ENCODE data around the gene SLC38A9.

SLC38A9 gene

GRCh38 chr5:55649963-55650362, 62.2 kb downstream of the SLC38A9 start:
- no peak for DNase-seq (ENCODE audit: low spot score)

GRCh38 chr5:55645304-55645703, 66.8 kb downstream of the SLC38A9 start:
- no peak for DNase-seq (ENCODE audit: low spot score)

- DNase-seq (ENCODE audit: low spot score), result no peak
Measured at GRCh38 chr5:55638455-55638854, 73.7 kb downstream of the SLC38A9 start.

- DNase-seq (ENCODE audit: low spot score), result no peak
Measured at GRCh38 chr5:55638051-55638450, 74.1 kb downstream of the SLC38A9 start.

GRCh38 chr5:55636683-55637082, 75.4 kb downstream of the SLC38A9 start:
- DNase-seq (ENCODE audit: low spot score), result no peak

- DNase-seq (ENCODE audit: low spot score), result no peak
Measured at GRCh38 chr5:55636177-55636576, 75.9 kb downstream of the SLC38A9 start.

- DNase-seq (ENCODE audit: low spot score), result no peak
Measured at GRCh38 chr5:55634866-55635265, 77.3 kb downstream of the SLC38A9 start.

- no peak for DNase-seq (ENCODE audit: low spot score)
Measured at GRCh38 chr5:55634209-55634805, 77.8 kb downstream of the SLC38A9 start.

- no peak for DNase-seq (ENCODE audit: low spot score)
Measured at GRCh38 chr5:55633574-55634208, 78.4 kb downstream of the SLC38A9 start.

GRCh38 chr5:55629815-55630214, 82.3 kb downstream of the SLC38A9 start:
- DNase-seq (ENCODE audit: low spot score), result no peak

- no peak for DNase-seq (ENCODE audit: low spot score)
Measured at GRCh38 chr5:55626790-55627189, 85.3 kb downstream of the SLC38A9 start.

GRCh38 chr5:55625913-55626312, 86.2 kb downstream of the SLC38A9 start:
- DNase-seq (ENCODE audit: low spot score), result no peak

GRCh38 chr5:55625589-55625909, 86.6 kb downstream of the SLC38A9 start:
- DNase-seq (ENCODE audit: low spot score), result no peak

GRCh38 chr5:55624841-55625588, 87.1 kb downstream of the SLC38A9 start:
- DNase-seq (ENCODE audit: low spot score), result no peak

GRCh38 chr5:55623789-55624188, 88.3 kb downstream of the SLC38A9 start:
- no peak for DNase-seq (ENCODE audit: low spot score)

GRCh38 chr5:55622460-55622859, 89.7 kb downstream of the SLC38A9 start:
- no peak for DNase-seq (ENCODE audit: low spot score)

- DNase-seq (ENCODE audit: low spot score), result no peak
Measured at GRCh38 chr5:55621229-55621628, 90.9 kb downstream of the SLC38A9 start.

GRCh38 chr5:55620766-55621160, 91.4 kb downstream of the SLC38A9 start:
- DNase-seq (ENCODE audit: low spot score), result no peak

GRCh38 chr5:55620009-55620765, 91.9 kb downstream of the SLC38A9 start:
- DNase-seq (ENCODE audit: low spot score), result no peak

GRCh38 chr5:55618318-55618717, 93.8 kb downstream of the SLC38A9 start:
- no peak for DNase-seq (ENCODE audit: low spot score)

GRCh38 chr5:55613112-55613868, 98.8 kb downstream of the SLC38A9 start:
- DNase-seq (ENCODE audit: low spot score), result no peak

GRCh38 chr5:55610542-55610941, 101.6 kb downstream of the SLC38A9 start:
- DNase-seq (ENCODE audit: low spot score), result no peak
